ENCODE data around the gene APOA5. TPM values are rescaled to one million over a fixed set of nuclear protein-coding genes. Genes with fewer than 3 reads are reported as not detected.

The APOA5 gene
- total and polyA plus RNA-seq, 2 of the 13 experiments (the other 11 are each of a cell fraction or from before 2014, with no cell fraction given) = 44.0 to 49.1 TPM

DNA sequence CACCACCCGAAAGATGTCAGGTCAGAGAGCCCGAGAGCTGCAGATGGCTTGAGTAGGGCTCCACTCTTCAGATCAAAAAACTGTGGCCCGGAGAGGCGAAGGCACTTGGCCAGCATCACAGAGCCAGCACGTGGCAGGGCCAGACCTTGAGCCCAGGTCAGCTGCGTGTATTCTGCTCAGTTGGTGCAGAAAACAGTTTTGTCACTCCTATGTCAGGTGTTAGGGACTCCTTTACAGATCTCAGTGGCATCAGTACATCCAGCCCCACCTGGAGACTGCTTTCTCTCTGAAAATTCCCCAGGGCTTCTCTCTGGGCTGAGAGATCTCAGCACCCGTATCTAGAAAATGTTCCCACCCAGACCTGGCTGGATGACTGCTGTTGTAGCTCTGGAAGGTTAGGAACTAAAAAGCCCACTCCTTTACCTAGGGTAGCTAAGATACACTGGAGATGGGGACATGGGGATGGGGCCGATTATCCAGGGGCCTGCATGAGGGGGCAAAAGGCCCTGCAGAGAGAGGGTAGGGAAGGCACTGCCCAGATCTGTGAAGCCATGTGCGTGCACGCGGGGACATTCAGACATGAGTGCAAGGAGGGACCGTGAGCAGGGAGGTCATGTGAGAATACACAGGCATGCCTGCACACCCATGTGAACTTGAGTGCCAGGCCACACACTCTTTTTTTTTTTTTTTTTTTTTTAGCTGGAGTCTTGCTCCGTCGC, 42.3 kb upstream of the APOA5 start (continued):
- TF ChIP-seq ZNF24 (IDR thresholded peaks at IDR 0.05) (no peak), ZNF883 (CRISPR knock-in tag; IDR thresholded peaks at IDR 0.05; ENCODE audit: not compliant biosample characterization) (no peak), ZNF234 (CRISPR knock-in tag; conservative IDR thresholded peaks at IDR 0.05) (no peak; the same call in 1 of the 2 replicates), FOXJ3 (CRISPR knock-in tag; IDR thresholded peaks at IDR 0.05; ENCODE audit: borderline replicate concordance) (no peak), RBM39 (IDR thresholded peaks at IDR 0.05; ENCODE audit: low read depth, low read length, poor library complexity, severe bottlenecking) (peak; percentile 15), SP1 (IDR thresholded peaks at IDR 0.05) (no peak), SP1 (CRISPR knock-in tag; IDR thresholded peaks at IDR 0.05) (no peak), TBP (CRISPR knock-in tag; IDR thresholded peaks at IDR 0.05) (no peak)
- TF ChIP-seq, protein P1, sequence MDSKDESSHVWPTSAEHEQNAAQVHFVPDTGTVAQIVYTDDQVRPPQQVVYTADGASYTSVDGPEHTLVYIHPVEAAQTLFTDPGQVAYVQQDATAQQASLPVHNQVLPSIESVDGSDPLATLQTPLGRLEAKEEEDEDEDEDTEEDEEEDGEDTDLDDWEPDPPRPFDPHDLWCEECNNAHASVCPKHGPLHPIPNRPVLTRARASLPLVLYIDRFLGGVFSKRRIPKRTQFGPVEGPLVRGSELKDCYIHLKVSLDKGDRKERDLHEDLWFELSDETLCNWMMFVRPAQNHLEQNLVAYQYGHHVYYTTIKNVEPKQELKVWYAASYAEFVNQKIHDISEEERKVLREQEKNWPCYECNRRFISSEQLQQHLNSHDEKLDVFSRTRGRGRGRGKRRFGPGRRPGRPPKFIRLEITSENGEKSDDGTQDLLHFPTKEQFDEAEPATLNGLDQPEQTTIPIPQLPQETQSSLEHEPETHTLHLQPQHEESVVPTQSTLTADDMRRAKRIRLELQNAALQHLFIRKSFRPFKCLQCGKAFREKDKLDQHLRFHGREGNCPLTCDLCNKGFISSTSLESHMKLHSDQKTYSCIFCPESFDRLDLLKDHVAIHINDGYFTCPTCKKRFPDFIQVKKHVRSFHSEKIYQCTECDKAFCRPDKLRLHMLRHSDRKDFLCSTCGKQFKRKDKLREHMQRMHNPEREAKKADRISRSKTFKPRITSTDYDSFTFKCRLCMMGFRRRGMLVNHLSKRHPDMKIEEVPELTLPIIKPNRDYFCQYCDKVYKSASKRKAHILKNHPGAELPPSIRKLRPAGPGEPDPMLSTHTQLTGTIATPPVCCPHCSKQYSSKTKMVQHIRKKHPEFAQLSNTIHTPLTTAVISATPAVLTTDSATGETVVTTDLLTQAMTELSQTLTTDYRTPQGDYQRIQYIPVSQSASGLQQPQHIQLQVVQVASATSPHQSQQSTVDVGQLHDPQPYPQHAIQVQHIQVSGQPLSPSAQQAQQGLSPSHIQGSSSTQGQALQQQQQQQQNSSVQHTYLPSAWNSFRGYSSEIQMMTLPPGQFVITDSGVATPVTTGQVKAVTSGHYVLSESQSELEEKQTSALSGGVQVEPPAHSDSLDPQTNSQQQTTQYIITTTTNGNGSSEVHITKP (CRISPR knock-in tag; IDR thresholded peaks at IDR 0.05; ENCODE audit: low read depth) = no peak; the same call in 1 of the 2 replicates
- TF ChIP-seq, protein P2, sequence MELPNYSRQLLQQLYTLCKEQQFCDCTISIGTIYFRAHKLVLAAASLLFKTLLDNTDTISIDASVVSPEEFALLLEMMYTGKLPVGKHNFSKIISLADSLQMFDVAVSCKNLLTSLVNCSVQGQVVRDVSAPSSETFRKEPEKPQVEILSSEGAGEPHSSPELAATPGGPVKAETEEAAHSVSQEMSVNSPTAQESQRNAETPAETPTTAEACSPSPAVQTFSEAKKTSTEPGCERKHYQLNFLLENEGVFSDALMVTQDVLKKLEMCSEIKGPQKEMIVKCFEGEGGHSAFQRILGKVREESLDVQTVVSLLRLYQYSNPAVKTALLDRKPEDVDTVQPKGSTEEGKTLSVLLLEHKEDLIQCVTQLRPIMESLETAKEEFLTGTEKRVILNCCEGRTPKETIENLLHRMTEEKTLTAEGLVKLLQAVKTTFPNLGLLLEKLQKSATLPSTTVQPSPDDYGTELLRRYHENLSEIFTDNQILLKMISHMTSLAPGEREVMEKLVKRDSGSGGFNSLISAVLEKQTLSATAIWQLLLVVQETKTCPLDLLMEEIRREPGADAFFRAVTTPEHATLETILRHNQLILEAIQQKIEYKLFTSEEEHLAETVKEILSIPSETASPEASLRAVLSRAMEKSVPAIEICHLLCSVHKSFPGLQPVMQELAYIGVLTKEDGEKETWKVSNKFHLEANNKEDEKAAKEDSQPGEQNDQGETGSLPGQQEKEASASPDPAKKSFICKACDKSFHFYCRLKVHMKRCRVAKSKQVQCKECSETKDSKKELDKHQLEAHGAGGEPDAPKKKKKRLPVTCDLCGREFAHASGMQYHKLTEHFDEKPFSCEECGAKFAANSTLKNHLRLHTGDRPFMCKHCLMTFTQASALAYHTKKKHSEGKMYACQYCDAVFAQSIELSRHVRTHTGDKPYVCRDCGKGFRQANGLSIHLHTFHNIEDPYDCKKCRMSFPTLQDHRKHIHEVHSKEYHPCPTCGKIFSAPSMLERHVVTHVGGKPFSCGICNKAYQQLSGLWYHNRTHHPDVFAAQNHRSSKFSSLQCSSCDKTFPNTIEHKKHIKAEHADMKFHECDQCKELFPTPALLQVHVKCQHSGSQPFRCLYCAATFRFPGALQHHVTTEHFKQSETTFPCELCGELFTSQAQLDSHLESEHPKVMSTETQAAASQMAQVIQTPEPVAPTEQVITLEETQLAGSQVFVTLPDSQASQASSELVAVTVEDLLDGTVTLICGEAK (IDR thresholded peaks at IDR 0.05) = no peak
- TF ChIP-seq, protein P2 (CRISPR knock-in tag; IDR thresholded peaks at IDR 0.05) = no peak
- TF ChIP-seq, protein P3, sequence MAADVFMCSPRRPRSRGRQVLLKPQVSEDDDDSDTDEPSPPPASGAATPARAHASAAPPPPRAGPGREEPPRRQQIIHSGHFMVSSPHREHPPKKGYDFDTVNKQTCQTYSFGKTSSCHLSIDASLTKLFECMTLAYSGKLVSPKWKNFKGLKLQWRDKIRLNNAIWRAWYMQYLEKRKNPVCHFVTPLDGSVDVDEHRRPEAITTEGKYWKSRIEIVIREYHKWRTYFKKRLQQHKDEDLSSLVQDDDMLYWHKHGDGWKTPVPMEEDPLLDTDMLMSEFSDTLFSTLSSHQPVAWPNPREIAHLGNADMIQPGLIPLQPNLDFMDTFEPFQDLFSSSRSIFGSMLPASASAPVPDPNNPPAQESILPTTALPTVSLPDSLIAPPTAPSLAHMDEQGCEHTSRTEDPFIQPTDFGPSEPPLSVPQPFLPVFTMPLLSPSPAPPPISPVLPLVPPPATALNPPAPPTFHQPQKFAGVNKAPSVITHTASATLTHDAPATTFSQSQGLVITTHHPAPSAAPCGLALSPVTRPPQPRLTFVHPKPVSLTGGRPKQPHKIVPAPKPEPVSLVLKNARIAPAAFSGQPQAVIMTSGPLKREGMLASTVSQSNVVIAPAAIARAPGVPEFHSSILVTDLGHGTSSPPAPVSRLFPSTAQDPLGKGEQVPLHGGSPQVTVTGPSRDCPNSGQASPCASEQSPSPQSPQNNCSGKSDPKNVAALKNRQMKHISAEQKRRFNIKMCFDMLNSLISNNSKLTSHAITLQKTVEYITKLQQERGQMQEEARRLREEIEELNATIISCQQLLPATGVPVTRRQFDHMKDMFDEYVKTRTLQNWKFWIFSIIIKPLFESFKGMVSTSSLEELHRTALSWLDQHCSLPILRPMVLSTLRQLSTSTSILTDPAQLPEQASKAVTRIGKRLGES (CRISPR knock-in tag; IDR thresholded peaks at IDR 0.05; ENCODE audit: borderline replicate concordance) = no peak; the same call in 1 of the 2 replicates

Data from HepG2 (cell line).